Activated CD8-positive, alpha-beta memory T cell treated with anti-CD3 and anti-CD28 coated beads, Interleukin-2, amount 50 U/mL, for 1 hour (primary cell): ENCODE measurements around the gene KIRREL1.

ENCODE experiments used
- DNase-seq: peaks from one replicate; pipeline ENCODE4 v3.0.0-alpha.2; 2020; ENCODE audit errors: extremely low read depth

KIRREL1 gene

DNA sequence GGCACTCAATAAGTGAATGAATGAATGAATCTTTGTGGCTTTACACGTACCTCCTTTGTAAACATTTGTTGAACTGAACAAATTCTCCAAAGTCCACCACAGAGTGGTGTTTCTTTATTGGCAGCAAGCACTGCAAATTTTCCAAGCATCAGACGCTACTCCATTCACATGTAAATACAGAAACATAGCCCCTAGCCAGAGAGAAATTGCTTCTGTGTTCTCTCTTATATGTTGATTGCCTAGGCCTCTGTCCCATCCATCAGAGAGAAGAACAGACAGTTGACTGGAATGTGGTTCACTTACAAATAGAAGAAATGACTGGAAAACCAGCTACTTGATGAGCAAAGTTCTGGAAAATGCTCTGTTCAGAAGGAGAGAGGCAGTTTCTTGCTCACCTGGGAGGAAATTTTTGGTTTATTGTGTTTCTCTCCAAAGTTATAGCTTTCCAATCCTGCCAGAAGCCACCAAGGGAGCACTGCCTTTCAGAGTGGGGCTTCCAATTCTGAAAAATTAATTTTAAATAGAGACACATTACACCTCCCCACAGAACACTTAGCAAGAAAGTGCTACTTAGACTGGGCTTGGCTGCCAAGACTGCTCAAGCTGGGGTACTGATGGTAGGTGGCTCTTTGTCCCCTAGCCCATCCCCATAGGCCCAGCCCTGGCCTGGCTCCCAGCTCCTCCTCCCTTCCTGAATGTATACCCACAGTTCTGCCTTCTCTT, 18.1 kb upstream of the KIRREL1 start:
- no peak for DNase-seq

GRCh38 chr1:157976888-157977287, 16.6 kb upstream of the KIRREL1 start:
- DNase-seq = no peak

DNA sequence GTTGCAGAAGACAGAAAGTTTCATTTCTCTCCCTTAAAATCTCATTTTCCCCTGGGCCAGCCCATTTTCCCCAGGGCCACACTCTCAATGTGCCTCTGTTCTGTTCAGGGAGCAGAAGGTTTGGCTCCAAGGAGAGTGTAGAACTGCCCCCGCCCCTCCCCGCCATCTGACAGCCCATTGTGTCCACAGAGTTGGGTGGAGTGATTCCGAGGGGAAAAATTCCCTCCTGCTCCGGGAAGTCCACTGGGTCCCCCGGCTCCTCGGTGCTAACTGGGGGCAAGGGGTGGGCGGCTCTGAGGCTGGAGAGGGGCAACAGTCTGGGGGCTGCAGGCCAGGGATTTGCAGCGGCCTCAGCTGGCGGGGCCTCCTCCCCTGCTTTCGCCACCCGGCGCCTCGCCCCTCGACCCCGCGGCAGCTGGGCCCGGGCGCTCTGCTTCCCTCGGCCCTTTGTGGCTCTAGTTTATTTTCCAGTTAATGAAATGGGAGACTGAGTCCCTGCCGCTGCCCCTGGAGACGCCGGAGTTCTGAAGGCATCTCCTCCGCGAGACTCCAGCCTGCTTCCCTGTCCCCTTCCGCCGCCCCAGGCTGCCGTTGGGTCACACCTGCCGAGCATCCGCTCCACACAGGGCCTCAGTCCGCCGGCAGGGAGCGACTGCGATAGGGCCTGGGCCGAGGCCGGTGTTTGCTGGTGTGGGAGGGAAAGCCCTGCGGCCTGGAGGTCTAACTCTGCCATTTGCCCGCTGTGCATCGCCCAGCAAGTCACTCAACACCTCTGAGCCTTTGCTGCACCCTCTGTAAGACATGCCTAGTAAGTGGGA, 14.7 kb upstream of the KIRREL1 start:
- no peak for DNase-seq

- no peak for DNase-seq
Measured at GRCh38 chr1:157982136-157982535, 11.3 kb upstream of the KIRREL1 start.

DNA sequence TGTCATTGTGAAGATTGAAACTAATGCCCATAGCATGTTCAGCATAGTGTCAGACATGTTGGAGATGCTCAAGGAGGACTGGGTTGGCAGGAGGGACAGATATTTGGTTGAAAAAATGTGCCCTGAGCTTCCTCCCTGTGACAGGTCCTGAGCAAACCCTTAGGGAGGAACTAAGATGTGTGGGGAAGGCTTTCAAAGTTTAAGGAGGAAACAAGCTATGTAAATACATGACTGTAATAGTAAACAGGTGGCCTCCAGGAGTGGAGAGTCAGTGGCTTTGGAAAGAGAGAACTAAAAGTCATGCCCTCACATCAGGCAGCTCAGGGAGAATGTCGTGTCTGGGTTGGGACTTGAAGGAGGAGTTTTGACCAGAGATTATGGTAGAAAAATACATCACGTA, 9.7 kb upstream of the KIRREL1 start:
- DNase-seq = no peak

- DNase-seq = no peak
Measured at GRCh38 chr1:157984469-157984868, 9.0 kb upstream of the KIRREL1 start.

DNA sequence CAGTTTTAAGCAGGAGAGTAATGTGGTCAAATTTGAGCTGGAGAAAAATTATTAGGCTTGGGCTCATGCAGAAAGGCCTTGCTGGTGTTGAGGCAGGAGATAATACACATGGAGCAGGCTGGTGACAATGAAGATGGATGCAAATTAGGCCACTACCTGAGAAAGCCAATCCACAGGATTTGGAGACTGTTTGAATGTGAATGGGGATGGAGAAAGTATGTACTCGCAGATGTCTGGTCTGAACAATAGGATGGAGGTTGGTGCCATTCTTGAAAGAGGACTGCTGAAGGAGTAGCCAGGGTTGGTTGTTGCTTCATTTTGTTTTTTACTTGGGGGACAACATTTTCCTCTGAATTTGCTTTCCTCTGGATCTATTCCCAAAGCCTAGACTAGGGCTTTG, 8.0 kb upstream of the KIRREL1 start:
- DNase-seq = no peak

DNA sequence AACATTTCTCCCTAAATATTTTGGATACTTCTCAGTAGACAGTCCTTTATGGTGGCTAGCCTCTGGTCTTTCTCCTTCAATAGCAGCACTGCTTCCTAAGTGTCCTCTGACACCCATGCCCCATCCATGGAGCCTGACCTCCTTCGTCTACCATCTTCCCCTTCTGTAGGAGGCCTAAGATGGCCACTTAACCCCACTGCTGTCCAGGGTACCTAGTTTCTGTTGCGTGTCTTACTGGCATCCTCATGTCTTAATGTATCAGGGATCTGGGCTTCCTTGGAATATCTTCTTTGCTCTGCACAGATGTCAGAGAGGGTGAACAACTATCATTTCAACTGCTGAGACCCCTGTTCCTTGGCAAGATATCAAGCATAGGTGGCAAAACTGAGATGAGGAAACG, 5.4 kb upstream of the KIRREL1 start:
- DNase-seq = no peak

- DNase-seq = no peak
Measured at GRCh38 chr1:157992031-157992832, 1.2 kb upstream of the KIRREL1 start.

GRCh38 chr1:157992833-157993146, 655 bp upstream of the KIRREL1 start:
- no peak for DNase-seq

DNA sequence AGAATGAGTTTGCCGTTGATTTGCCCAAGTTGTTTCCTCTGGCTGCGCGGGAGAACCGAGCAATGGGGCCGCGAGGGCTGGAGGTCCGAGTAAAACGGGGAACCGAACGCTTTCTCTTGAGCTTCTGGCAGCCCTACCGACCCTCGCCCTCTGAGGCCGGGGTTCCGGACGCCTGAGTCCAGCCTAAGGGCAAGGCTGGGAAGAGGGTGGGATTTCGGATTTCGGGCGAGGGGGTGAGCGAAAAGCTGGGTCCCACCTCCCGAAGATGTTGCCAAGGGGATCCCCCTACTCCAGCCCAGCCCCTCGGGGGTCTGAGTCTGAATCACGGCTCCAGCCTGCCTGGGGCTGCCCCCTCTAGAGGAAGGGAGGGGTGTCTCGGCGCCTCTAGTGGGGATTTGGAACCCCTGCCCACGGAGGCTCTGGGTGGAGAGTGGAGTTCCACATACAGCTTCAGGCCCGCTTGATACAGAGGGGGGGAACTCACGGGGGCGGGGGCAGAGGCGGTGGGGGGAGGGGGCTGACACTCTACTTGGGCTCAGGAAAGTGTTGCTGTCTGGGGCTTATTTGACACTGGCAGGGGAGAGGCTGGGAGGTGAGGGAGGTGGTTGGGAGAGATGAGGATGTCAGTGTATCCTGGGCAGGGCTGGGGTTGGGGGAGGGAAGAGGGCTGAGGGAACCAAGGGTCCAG, 617 bp downstream of the KIRREL1 start:
- no peak for DNase-seq

GRCh38 chr1:157994704-157995582, 1.5 kb downstream of the KIRREL1 start:
- DNase-seq = no peak

DNA sequence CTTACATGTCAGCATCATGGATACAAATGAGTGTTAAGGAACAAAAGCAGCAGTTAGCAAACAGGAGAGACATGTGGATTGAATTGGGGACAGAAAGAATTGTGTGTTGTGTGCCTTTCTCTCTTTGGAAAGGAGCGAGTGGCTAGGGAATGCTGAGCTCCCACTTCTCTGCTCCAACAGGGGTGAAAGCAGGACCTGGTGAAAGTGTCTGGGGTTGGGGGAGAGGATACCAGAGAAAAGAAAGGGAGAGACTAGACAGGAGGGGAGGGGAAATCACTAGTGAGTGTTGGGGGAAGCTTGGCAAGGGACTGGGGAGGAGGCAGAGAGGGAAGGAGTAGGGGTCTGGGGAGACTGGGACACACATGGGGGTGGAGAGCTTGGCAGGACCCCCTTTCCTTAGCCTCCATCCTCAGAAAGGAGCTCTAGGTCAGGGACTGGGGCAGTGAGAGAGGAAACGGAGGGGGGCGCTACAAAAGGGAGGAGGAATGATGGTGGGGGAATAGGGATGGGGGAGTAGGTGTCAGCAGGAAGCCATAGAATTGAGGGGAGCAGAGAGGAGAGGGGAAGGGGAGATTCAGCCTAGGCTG, 2.2 kb downstream of the KIRREL1 start:
- DNase-seq = no peak

- no peak for DNase-seq
Measured at GRCh38 chr1:157996433-157996832, 3.0 kb downstream of the KIRREL1 start.

GRCh38 chr1:158000507-158000906, 7.1 kb downstream of the KIRREL1 start:
- DNase-seq = no peak

- no peak for DNase-seq
Measured at GRCh38 chr1:158002022-158002630, 8.7 kb downstream of the KIRREL1 start.

DNA sequence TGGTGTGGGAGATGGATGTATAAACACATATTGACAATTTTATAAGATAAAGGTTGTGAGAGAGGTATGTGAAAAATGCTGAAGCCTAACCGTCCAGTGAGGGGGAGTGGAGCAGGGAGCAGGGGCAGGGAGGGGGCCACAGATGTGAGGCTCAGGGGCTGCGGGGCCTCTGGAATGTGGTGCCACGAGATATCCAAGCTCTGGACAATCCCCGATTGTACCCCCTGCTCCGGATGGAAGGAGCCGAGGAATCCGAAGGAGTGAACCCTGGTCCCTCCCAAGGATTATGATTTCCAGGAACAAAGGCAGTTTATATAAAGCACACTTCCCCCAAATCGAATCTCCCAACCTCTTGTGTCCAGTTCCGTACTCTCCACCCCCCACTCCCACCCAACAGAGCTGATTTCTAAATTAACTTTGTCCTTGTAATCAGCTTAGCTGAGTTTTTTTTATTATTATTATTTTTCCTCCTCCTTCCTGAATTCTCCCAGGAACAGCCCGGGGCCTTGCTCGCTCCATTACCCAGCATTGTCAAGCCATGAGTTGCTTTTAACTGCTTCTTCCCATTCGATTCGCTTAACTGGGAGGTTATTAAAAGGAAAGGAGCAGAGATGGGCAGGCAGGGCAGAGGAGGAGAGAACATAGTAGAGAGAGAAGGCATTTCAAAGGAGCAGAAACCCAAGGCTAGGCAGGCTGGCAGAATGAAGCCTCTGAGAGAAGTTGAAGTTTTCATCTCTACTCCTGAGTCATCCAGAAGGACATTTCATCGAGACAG, 9.4 kb downstream of the KIRREL1 start:
- DNase-seq = no peak

GRCh38 chr1:158003406-158003800, 10.0 kb downstream of the KIRREL1 start:
- DNase-seq = no peak

GRCh38 chr1:158005224-158005623, 11.8 kb downstream of the KIRREL1 start:
- DNase-seq = no peak
